ENCODE results near the gene DKKL1.

Gene DKKL1

DNA sequence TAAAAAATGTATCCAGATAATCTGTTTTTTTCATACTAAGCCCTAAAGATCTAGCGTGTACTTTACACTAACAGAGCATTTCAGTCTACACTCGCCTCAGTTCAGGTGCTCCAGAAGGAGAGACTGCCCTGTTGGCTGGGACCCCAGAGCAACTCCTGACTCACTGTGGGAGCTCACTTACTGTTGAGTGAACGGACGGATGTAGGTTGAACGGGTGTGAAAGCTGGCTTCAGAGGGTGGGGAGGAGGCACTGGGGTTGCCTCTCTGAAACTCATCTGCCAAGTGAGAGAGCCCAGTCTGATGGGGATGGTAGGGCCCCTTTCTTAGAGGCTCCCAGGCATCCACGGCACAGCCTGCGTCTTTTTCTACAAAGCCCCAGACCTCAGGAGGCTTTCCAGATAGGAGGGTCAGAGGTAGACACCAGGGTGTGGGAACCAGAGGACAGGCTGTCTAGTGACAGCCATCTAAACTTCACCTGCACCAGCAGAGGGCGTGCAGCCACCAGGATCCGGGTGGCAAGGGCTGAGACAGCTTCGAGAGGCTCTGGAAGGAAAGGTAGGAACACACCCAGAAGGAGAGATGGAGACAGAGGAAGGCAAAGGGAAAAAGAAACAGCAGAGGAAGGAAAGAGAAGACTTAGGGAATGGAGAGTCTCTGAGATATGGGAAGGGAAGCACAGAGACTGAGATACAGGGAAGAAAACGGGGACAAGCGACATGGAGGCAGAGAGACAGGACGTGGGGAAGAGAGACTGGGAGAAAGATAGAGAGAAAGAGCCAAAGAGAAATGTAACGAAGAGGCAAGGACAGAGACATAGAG is 28.1 kb downstream of the DKKL1 start:
- Histone ChIP-seq H3K27ac (ENCODE audit: low read length) (no peak overlapping the region), H3K36me3 (replicated peaks; ENCODE audit: low read depth, low read length) (no peaks in the 10 kb centered on the region), H3K9ac (ENCODE audit: low read length) (no peak overlapping the region; the same call in 1 of the 2 replicates), H3K9me3 (ENCODE audit: insufficient read depth, low read length) (no peaks in the 10 kb centered on the region), H3K4me2 (ENCODE audit: low read length) (peak overlapping the region; percentile 62), H2AFZ (ENCODE audit: low read depth, low read length) (0 out of 2 replicates have a peak overlapping the region, but pooled peaks have one; percentile 13), H4K20me1 (ENCODE audit: insufficient read depth, low read length) (no peaks in the 10 kb centered on the region), H3K4me3 (ENCODE audit: low read length) (peak overlapping the region; percentile 19; the same call in 1 of the 2 replicates), H3K4me1 (ENCODE audit: low read length) (peaks cover 41% of the 10 kb centered on the region), H3K79me2 (ENCODE audit: low read length) (no peaks in the 10 kb centered on the region), H3K27me3 (ENCODE audit: low read depth, low read length) (no peaks in the 10 kb centered on the region)
- no peak for TF ChIP-seq EZH2phosphoT487 (IDR thresholded peaks at IDR 0.05; ENCODE audit: low read depth)
- TF ChIP-seq, protein P1, sequence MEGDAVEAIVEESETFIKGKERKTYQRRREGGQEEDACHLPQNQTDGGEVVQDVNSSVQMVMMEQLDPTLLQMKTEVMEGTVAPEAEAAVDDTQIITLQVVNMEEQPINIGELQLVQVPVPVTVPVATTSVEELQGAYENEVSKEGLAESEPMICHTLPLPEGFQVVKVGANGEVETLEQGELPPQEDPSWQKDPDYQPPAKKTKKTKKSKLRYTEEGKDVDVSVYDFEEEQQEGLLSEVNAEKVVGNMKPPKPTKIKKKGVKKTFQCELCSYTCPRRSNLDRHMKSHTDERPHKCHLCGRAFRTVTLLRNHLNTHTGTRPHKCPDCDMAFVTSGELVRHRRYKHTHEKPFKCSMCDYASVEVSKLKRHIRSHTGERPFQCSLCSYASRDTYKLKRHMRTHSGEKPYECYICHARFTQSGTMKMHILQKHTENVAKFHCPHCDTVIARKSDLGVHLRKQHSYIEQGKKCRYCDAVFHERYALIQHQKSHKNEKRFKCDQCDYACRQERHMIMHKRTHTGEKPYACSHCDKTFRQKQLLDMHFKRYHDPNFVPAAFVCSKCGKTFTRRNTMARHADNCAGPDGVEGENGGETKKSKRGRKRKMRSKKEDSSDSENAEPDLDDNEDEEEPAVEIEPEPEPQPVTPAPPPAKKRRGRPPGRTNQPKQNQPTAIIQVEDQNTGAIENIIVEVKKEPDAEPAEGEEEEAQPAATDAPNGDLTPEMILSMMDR (IDR thresholded peaks at IDR 0.05; ENCODE audit: low read depth, low read length): peak; percentile 98

DNA sequence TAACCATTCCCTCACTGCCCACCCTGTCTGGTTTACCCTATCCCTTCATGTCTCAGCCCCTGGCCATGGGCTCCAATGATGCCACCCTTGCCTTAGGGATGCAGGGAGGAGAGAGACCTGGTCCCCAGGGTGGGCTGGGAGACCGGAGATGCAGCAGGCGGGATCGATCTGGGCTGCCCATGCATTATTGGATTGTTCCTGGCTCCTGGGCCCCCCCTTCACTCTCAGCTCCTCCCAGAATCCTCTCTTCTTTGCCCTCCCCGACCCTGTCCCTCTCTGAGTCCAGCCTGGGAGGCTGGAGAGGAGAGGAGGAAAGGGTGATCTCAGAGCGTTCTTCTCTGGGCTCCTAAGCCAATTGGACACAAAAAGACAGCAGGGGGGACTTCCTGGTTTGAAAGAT is 30.2 kb downstream of the DKKL1 start:
- no peak for TF ChIP-seq EZH2phosphoT487 (IDR thresholded peaks at IDR 0.05; ENCODE audit: low read depth)
- TF ChIP-seq, protein P1 (IDR thresholded peaks at IDR 0.05; ENCODE audit: low read depth, low read length): no peak
- Histone ChIP-seq H3K9ac (ENCODE audit: low read length) (no peak overlapping the region), H3K79me2 (ENCODE audit: low read length) (no peaks in the 10 kb centered on the region), H3K27ac (ENCODE audit: low read length) (no peak overlapping the region), H3K36me3 (replicated peaks; ENCODE audit: low read depth, low read length) (no peaks in the 10 kb centered on the region), H4K20me1 (ENCODE audit: insufficient read depth, low read length) (no peaks in the 10 kb centered on the region), H3K4me2 (ENCODE audit: low read length) (no peak overlapping the region), H3K9me3 (ENCODE audit: insufficient read depth, low read length) (no peaks in the 10 kb centered on the region), H3K4me3 (ENCODE audit: low read length) (no peak overlapping the region), H3K4me1 (ENCODE audit: low read length) (peaks cover 22% of the 10 kb centered on the region), H3K27me3 (ENCODE audit: low read depth, low read length) (no peaks in the 10 kb centered on the region), H2AFZ (ENCODE audit: low read depth, low read length) (no peak overlapping the region)

DNA sequence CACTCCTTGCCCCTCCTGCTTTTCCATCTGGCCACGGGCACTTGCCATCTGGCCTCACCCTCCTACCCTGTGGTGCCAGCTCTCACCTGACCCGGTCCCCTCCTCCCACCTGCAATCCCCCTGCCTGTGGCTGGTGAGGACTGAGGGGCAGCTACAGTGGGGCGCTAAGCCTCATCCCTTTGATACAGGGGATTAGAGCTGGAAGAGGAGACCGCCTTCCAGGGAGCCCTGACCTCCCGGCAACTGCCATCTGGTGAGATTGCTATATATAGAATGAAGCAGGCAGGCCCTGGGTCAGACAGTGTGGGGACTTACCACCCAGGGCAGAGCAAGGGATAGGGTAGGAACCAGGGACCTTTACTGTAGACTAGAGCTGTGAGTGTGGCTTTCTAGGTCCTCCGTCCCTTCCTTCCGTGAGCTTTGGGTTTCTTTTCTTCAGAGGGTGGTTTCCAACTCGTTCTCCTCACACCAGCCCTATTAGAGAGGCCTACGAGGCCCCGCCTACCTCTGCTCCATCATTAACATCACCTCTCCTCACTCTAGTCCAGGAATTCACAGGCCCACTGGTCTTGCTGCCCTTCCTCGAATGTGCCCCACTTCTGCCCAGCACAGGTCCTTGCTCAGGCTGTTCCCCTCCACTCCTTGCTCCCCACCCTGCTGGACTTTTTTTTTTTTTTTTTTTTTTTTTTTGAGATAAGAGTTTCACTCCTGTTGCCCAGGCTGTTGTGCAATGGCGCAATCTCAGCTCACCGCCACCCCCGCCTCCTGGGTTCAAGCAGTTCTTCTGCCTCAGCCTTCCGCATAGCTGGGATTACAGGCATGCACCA is 32.1 kb downstream of the DKKL1 start:
- no peaks in the 10 kb centered on the region for H3K9me3 ChIP-seq (ENCODE audit: insufficient read depth, low read length)
- H2AFZ ChIP-seq (ENCODE audit: low read depth, low read length): no peak overlapping the region
- H3K9ac ChIP-seq (ENCODE audit: low read length): no peak overlapping the region
- no peaks in the 10 kb centered on the region for H3K36me3 ChIP-seq (replicated peaks; ENCODE audit: low read depth, low read length)
- TF ChIP-seq EZH2phosphoT487 (IDR thresholded peaks at IDR 0.05; ENCODE audit: low read depth): no peak
- TF ChIP-seq, protein P1 (IDR thresholded peaks at IDR 0.05; ENCODE audit: low read depth, low read length): no peak
- no peaks in the 10 kb centered on the region for H4K20me1 ChIP-seq (ENCODE audit: insufficient read depth, low read length)
- H3K27ac ChIP-seq (ENCODE audit: low read length): no peak overlapping the region
- no peak overlapping the region for H3K4me2 ChIP-seq (ENCODE audit: low read length)
- no peaks in the 10 kb centered on the region for H3K27me3 ChIP-seq (ENCODE audit: low read depth, low read length)
- H3K4me3 ChIP-seq (ENCODE audit: low read length): no peak overlapping the region
- peaks cover 13% of the 10 kb centered on the region for H3K4me1 ChIP-seq (ENCODE audit: low read length)
- H3K79me2 ChIP-seq (ENCODE audit: low read length): no peaks in the 10 kb centered on the region

All from OCI-LY3 (cell line).